Kidney epithelial cell (primary cell): ENCODE results near the gene ATXN1. TPM values are rescaled to one million over a fixed set of nuclear protein-coding genes. Genes with fewer than 3 reads are reported as not detected.

Experiments used
- DNase-seq: peaks from one replicate; pipeline ENCODE4 v3.0.0-alpha.2; 2010; ENCODE audit warnings: low read depth
- H3K27me3 ChIP-seq: 2 replicates; pipeline ENCODE4 v1.6.0; 2011; ENCODE audit warnings: low read length; ENCODE audit not compliant: control insufficient read depth, insufficient read depth
- H3K36me3 ChIP-seq: 2 replicates; pipeline ENCODE4 v1.5.1; 2011; ENCODE audit warnings: low read length; ENCODE audit not compliant: control insufficient read depth, insufficient read depth
- H3K4me3 ChIP-seq: 2 replicates; pipeline ENCODE4 v1.5.1; 2011; ENCODE audit warnings: low read depth, mild to moderate bottlenecking, control low read depth, low read length
- total RNA-seq: library from RNA; depleted of rRNA; stranded (reverse); fragments of >200 nt; gene quantifications from 2 replicates; pipeline ENCODE4 v1.2.3, GENCODE V29; 2015
- TF ChIP-seq, protein P1 (sequence below): IDR thresholded peaks from 2 replicates; pipeline ENCODE4 v1.5.1; 2011; ENCODE audit warnings: mild to moderate bottlenecking, moderate library complexity, low read length, control low read depth, inconsistent platforms; ENCODE audit not compliant: insufficient read depth, poor library complexity, severe bottlenecking

The ATXN1 gene
- total RNA-seq, 1 donor from 2014 or later, result 12.5 TPM

- DNase-seq, result no peak
Observed at GRCh38 chr6:16436550-16436949, 324.7 kb downstream of the ATXN1 start.

GRCh38 chr6:16434885-16435284 is 326.4 kb downstream of the ATXN1 start:
- no peak for DNase-seq
- TF ChIP-seq, protein P1, sequence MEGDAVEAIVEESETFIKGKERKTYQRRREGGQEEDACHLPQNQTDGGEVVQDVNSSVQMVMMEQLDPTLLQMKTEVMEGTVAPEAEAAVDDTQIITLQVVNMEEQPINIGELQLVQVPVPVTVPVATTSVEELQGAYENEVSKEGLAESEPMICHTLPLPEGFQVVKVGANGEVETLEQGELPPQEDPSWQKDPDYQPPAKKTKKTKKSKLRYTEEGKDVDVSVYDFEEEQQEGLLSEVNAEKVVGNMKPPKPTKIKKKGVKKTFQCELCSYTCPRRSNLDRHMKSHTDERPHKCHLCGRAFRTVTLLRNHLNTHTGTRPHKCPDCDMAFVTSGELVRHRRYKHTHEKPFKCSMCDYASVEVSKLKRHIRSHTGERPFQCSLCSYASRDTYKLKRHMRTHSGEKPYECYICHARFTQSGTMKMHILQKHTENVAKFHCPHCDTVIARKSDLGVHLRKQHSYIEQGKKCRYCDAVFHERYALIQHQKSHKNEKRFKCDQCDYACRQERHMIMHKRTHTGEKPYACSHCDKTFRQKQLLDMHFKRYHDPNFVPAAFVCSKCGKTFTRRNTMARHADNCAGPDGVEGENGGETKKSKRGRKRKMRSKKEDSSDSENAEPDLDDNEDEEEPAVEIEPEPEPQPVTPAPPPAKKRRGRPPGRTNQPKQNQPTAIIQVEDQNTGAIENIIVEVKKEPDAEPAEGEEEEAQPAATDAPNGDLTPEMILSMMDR, result no peak
- Histone ChIP-seq H3K4me3 (no peak overlapping the region), H3K36me3 (no peaks in the 10 kb centered on the region), H3K27me3 (no peaks in the 10 kb centered on the region)

More at GRCh38 chr6:16436550-16436949, 324.7 kb downstream of the ATXN1 start:
- no peaks in the 10 kb centered on the region for H3K27me3 ChIP-seq
- H3K4me3 ChIP-seq, result no peak overlapping the region
- H3K36me3 ChIP-seq, result no peaks in the 10 kb centered on the region
- TF ChIP-seq, protein P1, result no peak

DNA sequence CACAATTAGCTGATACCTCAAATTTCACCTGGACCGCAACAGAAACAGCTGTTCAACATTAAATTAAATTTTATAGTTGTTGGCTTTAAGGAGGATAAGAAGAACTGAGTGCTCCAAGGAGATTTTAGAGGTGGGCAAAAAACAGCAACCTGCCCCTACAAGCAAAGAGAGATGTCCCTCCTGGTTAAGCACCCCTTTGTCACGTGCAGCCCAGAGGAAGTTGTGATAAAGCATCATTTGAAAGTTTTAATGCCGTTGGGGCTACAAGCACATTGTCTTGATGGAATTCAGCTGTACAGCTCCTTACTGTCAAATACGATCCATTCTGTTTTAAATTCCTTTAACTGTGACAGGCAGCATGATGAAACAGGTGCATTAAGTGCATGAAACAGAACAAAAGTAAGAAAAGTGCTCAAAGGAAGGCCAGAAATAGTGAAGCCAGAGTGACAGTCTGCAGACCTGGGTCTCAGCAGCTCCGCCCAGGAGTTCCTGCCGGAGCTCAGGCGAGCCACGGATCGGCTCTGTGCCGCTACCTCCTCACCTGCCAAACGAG is 327.8 kb downstream of the ATXN1 start:
- Histone ChIP-seq H3K4me3 (no peak overlapping the region), H3K36me3 (no peaks in the 10 kb centered on the region), H3K27me3 (no peaks in the 10 kb centered on the region)
- DNase-seq, result no peak
- TF ChIP-seq, protein P1, result no peak

DNA sequence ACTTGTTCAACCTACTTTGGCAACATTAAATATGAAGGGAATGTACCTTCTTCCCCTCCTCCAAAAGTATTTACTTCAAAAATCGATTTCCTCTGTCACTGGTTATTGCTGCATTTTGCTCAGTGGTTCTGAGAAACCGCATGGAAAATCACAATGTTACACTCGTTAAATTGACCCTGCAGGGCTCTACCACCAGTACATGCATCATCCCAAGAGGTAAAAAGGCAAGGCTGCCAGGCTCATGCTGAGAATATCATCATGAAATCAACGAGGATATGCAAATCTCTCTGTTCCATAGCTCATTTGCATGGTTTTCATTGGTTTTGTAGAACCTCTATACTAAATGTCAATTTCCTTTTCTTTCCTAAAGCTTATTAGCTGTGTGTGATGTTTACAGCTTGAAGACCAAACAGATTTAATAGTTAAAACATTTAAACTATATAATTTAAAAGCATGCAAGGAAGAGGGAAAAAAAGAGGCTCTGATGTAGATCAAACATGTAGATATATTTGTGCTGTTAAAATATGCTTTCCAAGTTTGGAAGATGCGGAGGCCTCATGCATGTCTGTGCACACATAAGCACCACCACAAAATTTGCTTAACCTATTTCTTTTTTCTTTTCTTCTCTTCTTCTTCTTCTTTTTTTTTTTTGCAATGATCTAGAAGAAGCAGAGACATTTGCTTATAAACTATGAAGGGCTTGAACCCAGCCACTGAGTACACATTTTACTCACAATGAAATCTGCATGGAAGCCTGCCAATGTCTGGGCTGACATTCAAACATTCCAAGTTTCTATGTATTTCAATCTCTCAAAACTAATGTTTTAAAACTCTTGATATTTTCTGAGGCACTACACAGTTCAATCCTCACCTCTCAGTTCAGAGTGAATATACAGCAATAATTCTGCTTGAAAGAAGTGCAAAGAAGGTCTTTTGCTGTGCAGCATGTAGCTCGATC is 328.9 kb downstream of the ATXN1 start:
- no peak for DNase-seq
- no peak overlapping the region for H3K4me3 ChIP-seq
- H3K36me3 ChIP-seq, result no peaks in the 10 kb centered on the region
- H3K27me3 ChIP-seq, result no peaks in the 10 kb centered on the region
- TF ChIP-seq, protein P1, result no peak

DNA sequence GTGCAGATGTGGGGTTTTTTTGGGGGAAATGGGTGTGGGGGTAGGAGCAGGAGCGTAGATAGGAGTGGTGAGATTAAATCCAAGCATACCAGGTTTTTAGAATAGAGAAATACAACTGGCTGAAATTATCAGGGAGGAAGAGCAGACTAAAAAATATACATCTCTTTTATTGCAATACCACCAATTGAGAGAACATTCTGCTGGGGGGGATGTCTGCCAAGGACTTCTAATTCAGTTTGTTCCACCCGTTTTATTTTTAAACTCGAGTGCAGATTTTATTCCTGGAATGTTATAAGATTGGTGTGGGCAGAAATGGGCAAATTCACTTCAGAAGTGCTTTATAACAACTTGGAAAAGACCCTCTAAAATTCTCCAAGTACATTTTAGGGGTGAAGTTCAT is 330.2 kb downstream of the ATXN1 start:
- TF ChIP-seq, protein P1, result no peak

More for the DNA sequence above, 330.2 kb downstream of the ATXN1 start:
- no peak for DNase-seq
- no peaks in the 10 kb centered on the region for H3K36me3 ChIP-seq
- H3K4me3 ChIP-seq, result no peak overlapping the region
- H3K27me3 ChIP-seq, result no peaks in the 10 kb centered on the region
